K562 (cell line): ENCODE results near the gene RIT2. TPM values are rescaled to one million over a fixed set of nuclear protein-coding genes. Genes with fewer than 3 reads are reported as not detected.

ENCODE experiments used
- ATAC-seq: fragments of 200-7000 bp; cut with Tn5 transposase; 3 replicates; pipeline ENCODE4 v1.9.1; 2020; ENCODE audit warnings: moderate library complexity
- BruUV-seq: library from RNA; stranded (reverse); fragments of 400-500 nt; replicated peaks from 2 replicates; lab custom pipeline; 2021; lab: Mats Ljungman, UMichigan
- CTCF ChIA-PET: fragments of 300-600 bp; formaldehyde crosslinking; extraction: SDS; loops from one replicate; lab custom pipeline; 2021; ENCODE audit warnings: low intra/inter-chr PET ratio; lab: Yijun Ruan, JAX
- POLR2A ChIA-PET: fragments of 300-600, 350-650 bp; sonication (Branson Sonifier 250); formaldehyde crosslinking; extraction: SDS; loops from one replicate; lab custom pipeline; 2021; ENCODE audit warnings: antibody characterized with exemption, inconsistent platforms; lab: Yijun Ruan, JAX
- DNase-seq, 4 experiments: peaks; one replicate each; pipeline versions ENCODE4 v3.0.0 to v3.0.0-alpha.2; 2011 to 2018; ENCODE audit warnings: low spot score in 3 of 4, mixed read lengths in 3 of 4; ENCODE audit errors: extremely low read depth in 1 of 4
- FAIRE-seq: peaks from 2 replicates; lab custom pipeline; 2011; peaks lifted over from hg19 to GRCh38; lab: Jason Lieb, UNC
- H2AFZ ChIP-seq: 2 replicates; pipeline ENCODE4 v1.6.0; 2011; ENCODE audit warnings: low read depth, low read length, control low read depth, inconsistent platforms
- H3K27ac ChIP-seq: fragments of 200-600 bp; 3 replicates; pipeline ENCODE4 v1.8.0; 2011; ENCODE audit warnings: low read depth, mild to moderate bottlenecking, control low read depth, inconsistent platforms, low read length, moderate library complexity, mixed read lengths; ENCODE audit errors: extremely low read depth
- H3K27me3 ChIP-seq, 2 experiments: fragments of 300-600 bp in 1 of 2; 2 replicates in 1 of 2; 3 replicates in 1 of 2; pipeline versions ENCODE4 v1.6.0 to v1.8.0; 2011; ENCODE audit warnings: inconsistent platforms in 2 of 2, low read length in 2 of 2, mild to moderate bottlenecking in 1 of 2, mixed read lengths in 1 of 2, moderate library complexity in 1 of 2; ENCODE audit not compliant: control insufficient read depth in 2 of 2, insufficient read depth in 2 of 2
- H3K36me3 ChIP-seq: fragments of 300-600 bp; 3 replicates; pipeline ENCODE4 v1.8.0; 2011; ENCODE audit warnings: mild to moderate bottlenecking, low read length, inconsistent platforms; ENCODE audit not compliant: control insufficient read depth, insufficient read depth
- H3K4me1 ChIP-seq, 2 experiments: fragments of 200-600 bp in 1 of 2; replicated peaks in 1 of 2; 2 replicates in 1 of 2; 3 replicates in 1 of 2; pipeline versions ENCODE4 v1.5.1 to v1.8.0; 2011; ENCODE audit warnings: inconsistent platforms in 2 of 2, low read length in 2 of 2, mild to moderate bottlenecking in 1 of 2, mixed read lengths in 1 of 2, moderate library complexity in 1 of 2; ENCODE audit not compliant: control insufficient read depth in 2 of 2, insufficient read depth in 2 of 2
- H3K4me2 ChIP-seq: 2 replicates; pipeline ENCODE4 v1.6.1; 2011; ENCODE audit warnings: low read length, control low read depth, inconsistent platforms, mixed read lengths; ENCODE audit not compliant: insufficient read depth
- H3K4me3 ChIP-seq: fragments of 200-600 bp; sonication (generic), shearing (Covaris generic); 2 replicates; pipeline ENCODE4 v1.5.1; 2016; ENCODE audit warnings: control low read depth, inconsistent platforms
- H3K79me2 ChIP-seq: fragments of 200-600 bp; 3 replicates; pipeline ENCODE4 v1.8.0; 2011; ENCODE audit warnings: low read length, inconsistent platforms; ENCODE audit not compliant: control insufficient read depth, insufficient read depth
- H3K9ac ChIP-seq, 2 experiments: 2 replicates each; pipeline versions ENCODE4 v1.6.0 to v1.6.1; 2011; ENCODE audit warnings: low read depth in 2 of 2, low read length in 2 of 2, control low read depth in 1 of 2, inconsistent platforms in 1 of 2, mild to moderate bottlenecking in 1 of 2, mixed read lengths in 1 of 2; ENCODE audit not compliant: insufficient read depth in 1 of 2
- H3K9me1 ChIP-seq: one replicate; pipeline ENCODE4 v1.6.0; 2011; ENCODE audit warnings: inconsistent platforms, mild to moderate bottlenecking, low read length, moderate library complexity; ENCODE audit not compliant: control insufficient read depth, insufficient read depth
- H3K9me3 ChIP-seq: replicated peaks from 2 replicates; pipeline ENCODE4 v1.5.1; 2011; ENCODE audit warnings: low read depth, low read length, inconsistent platforms; ENCODE audit not compliant: control insufficient read depth, insufficient read depth
- H4K20me1 ChIP-seq: replicated peaks from 2 replicates; pipeline ENCODE4 v1.6.1; 2011; ENCODE audit warnings: low read length, inconsistent platforms, mixed read lengths; ENCODE audit not compliant: control insufficient read depth, insufficient read depth
- ADNP ChIP-seq: fragments of 200-800 bp; sonication (Bioruptor generic); IDR thresholded peaks from 2 replicates; pipeline ENCODE4 v1.6.1; 2016; ENCODE audit warnings: missing genetic modification characterization, missing compliant biosample characterization
- ATF7 ChIP-seq: fragments of 450-650 bp; IDR thresholded peaks from 2 replicates; pipeline ENCODE4 v1.7.1; 2014; ENCODE audit warnings: mild to moderate bottlenecking, moderate library complexity
- ESRRB ChIP-seq: fragments of 250-450 bp; sonication (Bioruptor Pico); IDR thresholded peaks from 2 replicates; pipeline ENCODE4 v1.5.0; 2020; ENCODE audit warnings: mild to moderate bottlenecking, moderate library complexity, borderline replicate concordance
- ETS1 ChIP-seq: conservative IDR thresholded peaks from 2 replicates; pipeline ENCODE4 v1.6.1; 2011; ENCODE audit warnings: low read depth, mild to moderate bottlenecking, low read length; ENCODE audit not compliant: control insufficient read depth
- ETS2 ChIP-seq: IDR thresholded peaks from 2 replicates; pipeline ENCODE4 v1.6.1; 2016; ENCODE audit warnings: borderline replicate concordance, missing genetic modification characterization, mild to moderate bottlenecking, moderate library complexity, missing compliant biosample characterization; ENCODE audit not compliant: poor library complexity, severe bottlenecking
- GABPB1 ChIP-seq: sonication (generic); formaldehyde crosslinking; IDR thresholded peaks from 2 replicates; pipeline ENCODE4 v1.8.0; 2022; ENCODE audit warnings: mild to moderate bottlenecking, missing genetic modification reagents
- PTTG1 ChIP-seq: fragments of 450-650 bp; IDR thresholded peaks from 2 replicates; pipeline ENCODE4 v1.6.1; 2016; ENCODE audit warnings: low read depth, mild to moderate bottlenecking, missing genetic modification characterization, missing compliant biosample characterization
- RNF2 ChIP-seq: sonication (generic); IDR thresholded peaks from 2 replicates; pipeline ENCODE4 v1.6.1; 2016
- SLC30A9 ChIP-seq: fragments of 250-450 bp; sonication (Bioruptor Pico); IDR thresholded peaks from 2 replicates; pipeline ENCODE4 v1.8.0; 2022; ENCODE audit warnings: mild to moderate bottlenecking, moderate library complexity
- SMARCB1 ChIP-seq: IDR thresholded peaks from 2 replicates; pipeline ENCODE4 v1.6.1; 2011; ENCODE audit warnings: improper control_type of control experiment, low read depth; ENCODE audit not compliant: insufficient read length
- USF2 ChIP-seq: sonication (generic); formaldehyde crosslinking; IDR thresholded peaks from 2 replicates; pipeline ENCODE4 v1.5.0; 2020; ENCODE audit warnings: missing genetic modification reagents
- ZBTB49 ChIP-seq: sonication (generic); formaldehyde crosslinking; IDR thresholded peaks from 2 replicates; pipeline ENCODE4 v1.8.0; 2022; ENCODE audit warnings: missing genetic modification reagents, mild to moderate bottlenecking, borderline replicate concordance
- ZFP36 ChIP-seq: fragments of 150-350 bp; IDR thresholded peaks from 2 replicates; pipeline ENCODE4 v1.6.1; 2018; ENCODE audit warnings: low read length, low read depth; ENCODE audit not compliant: partially characterized antibody
- ZNF263 ChIP-seq: sonication (generic); formaldehyde crosslinking; IDR thresholded peaks from 2 replicates; pipeline ENCODE4 v1.8.0; 2022; ENCODE audit warnings: mild to moderate bottlenecking, missing genetic modification reagents, borderline replicate concordance
- ZNF436 ChIP-seq: fragments of 250-450, 450-650 bp; sonication (Bioruptor Pico); formaldehyde crosslinking; IDR thresholded peaks from 2 replicates; pipeline ENCODE4 v1.7.0; 2020; ENCODE audit warnings: mild to moderate bottlenecking
- ZNF707 ChIP-seq: fragments of 250-450 bp; sonication (Bioruptor Pico); conservative IDR thresholded peaks from 2 replicates; pipeline ENCODE4 v1.8.0; 2022; ENCODE audit warnings: inconsistent platforms, mild to moderate bottlenecking, moderate library complexity
- WGBS: fragments of 100-300 bp; shearing (Covaris generic); methylation state at CpG from one replicate; pipeline ENCODE4 v1.1.6; 2016; ENCODE audit warnings: low coverage, mixed read lengths; ENCODE audit not compliant: insufficient coverage; ENCODE audit errors: missing lambda C conversion rate; 5-methylcytosine and 5-hydroxymethylcytosine counted together
- in situ Hi-C: fragments of 300-500 bp; cut with MboI; formaldehyde crosslinking; loops from 4 replicates; pipeline ENCODE4 v1.15.0; 2018; ENCODE audit warnings: inconsistent platforms, mixed read lengths
- intact Hi-C: fragments of 100-400 bp; cut with micrococcal nuclease; formaldehyde crosslinking; loops from 2 replicates; pipeline ENCODE4 v1.14.2; 2022
- polyA plus RNA-seq, 8 experiments: library from polyadenylated mRNA; depleted of rRNA in 4 of 8; stranded (reverse) in 5 of 8; unstranded in 3 of 8; fragments of >200 nt; fragmentation: Nextera tagmentation in 2 of 8; fragmentation: Illumina TruSeq in 1 of 8; extraction: Ambion mirVana in 2 of 8; extraction: Trizol in 1 of 8; gene quantifications; 2 replicates each; pipeline versions ENCODE4 v1.2.1 to v1.2.3, GENCODE V29; 2011 to 2014; ENCODE audit warnings: inconsistent platforms in 1 of 8, missing spikeins in 1 of 8
- total RNA-seq, 7 experiments: library from RNA; depleted of rRNA in 6 of 7; stranded (reverse); fragments of >200 nt in 6 of 7; fragmentation: Illumina TruSeq in 2 of 7; extraction: Trizol in 2 of 7; gene quantifications; 2 replicates each; pipeline versions ENCODE4 v1.2.1 to v1.2.3, GENCODE V29; 2011 to 2021; ENCODE audit warnings: low replicate concordance in 1 of 7

The RIT2 gene
- total and polyA plus RNA-seq, 9 of the 15 experiments (the other 6 are each of a cell fraction or from before 2014, with no cell fraction given), result not detected

GRCh38 chr18:42838546-42839145, 276.8 kb downstream of the RIT2 start:
- TF ChIP-seq ETS1 (no peak), SLC30A9 (CRISPR knock-in tag) (no peak), USF2 (CRISPR knock-in tag) (no peak), ADNP (tag) (no peak), ETS2 (no peak), ZNF707 (CRISPR knock-in tag) (no peak), ATF7 (no peak), ZBTB49 (CRISPR knock-in tag) (no peak), ZNF436 (no peak), RNF2 (no peak), SMARCB1 (no peak), GABPB1 (no peak), PTTG1 (tag) (no peak), ZFP36 (no peak), ZNF263 (CRISPR knock-in tag) (no peak), ESRRB (no peak)
- Histone ChIP-seq H3K27ac (no peak overlapping the region), H3K27me3 (no peaks in the 10 kb centered on the region), H4K20me1 (no peaks in the 10 kb centered on the region), H3K9me3 (no peaks in the 10 kb centered on the region), H3K4me3 (no peak overlapping the region), H2AFZ (no peak overlapping the region), H3K4me1 (no peaks in the 10 kb centered on the region), H3K9me1 (no peaks in the 10 kb centered on the region), H3K36me3 (no peaks in the 10 kb centered on the region), H3K4me2 (no peak overlapping the region), H3K79me2 (no peaks in the 10 kb centered on the region), H3K9ac (no peak overlapping the region)
- CTCF ChIA-PET, result no interaction called here
- intact Hi-C loops (no loop called here), in situ Hi-C loops (no loop called here)
- no peak for ATAC-seq
- POLR2A ChIA-PET, result no interaction called here
- WGBS, result 0% methylated on average over 5 of the region's 5 CpGs
- no peak for DNase-seq
- FAIRE-seq, result no peak
- BruUV-seq, result no TSS peak
